ENCODE data around the gene XRN1. TPM values are rescaled to one million over a fixed set of nuclear protein-coding genes. Genes with fewer than 3 reads are reported as not detected.
"Not testable (repeated sequence)": the region's sequence is repeated elsewhere in the genome, so short reads cannot be mapped to it uniquely, and the experiment has no call there.

The XRN1 gene
- total and polyA plus RNA-seq, 11 donors: 3.8 to 35.5 (median 17.3) TPM

DNA sequence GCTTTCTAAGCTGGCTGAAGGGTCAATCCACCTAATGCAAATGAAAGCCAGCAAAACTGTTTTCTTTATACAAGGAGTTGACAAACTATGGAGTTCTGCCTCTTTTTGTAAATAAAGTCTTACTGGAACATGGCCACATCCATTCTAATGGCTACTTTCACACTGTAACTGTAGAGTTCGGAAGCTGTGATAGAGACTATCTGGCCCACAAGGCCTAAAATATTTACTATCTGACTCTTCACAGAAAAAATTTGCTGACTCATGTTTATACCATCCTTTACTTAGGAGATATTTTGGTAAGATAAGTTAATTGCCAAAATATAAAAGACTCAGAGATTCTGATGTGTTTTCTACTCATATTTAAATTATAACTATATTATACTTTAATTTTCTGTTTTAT, 128.7 kb downstream of the XRN1 start:
- intact Hi-C loops (cut with DNase I): no loop called here
- no peak for TF ChIP-seq POLR2A (IDR thresholded peaks at IDR 0.05)
- Histone ChIP-seq H3K36me3 (peaks cover 0 to 56% (median 40%) of the 10 kb centered on the region in 9 donors), H3K27ac (no peak overlapping the region), H3K4me1 (peaks cover 0 to 6% (median 0%) of the 10 kb centered on the region in 12 donors), H3K27me3 (no peaks in the 10 kb centered on the region), H3K9me3 (peaks cover 0 to 4% (median 0%) of the 10 kb centered on the region in 12 donors), H3K4me3 (no peak overlapping the region)
- no peak for ATAC-seq
- WGBS, 4 donors: 93 to 96% (median 94%) methylated on average over 1 of the region's 1 CpG
- DNase-seq: no peak

DNA sequence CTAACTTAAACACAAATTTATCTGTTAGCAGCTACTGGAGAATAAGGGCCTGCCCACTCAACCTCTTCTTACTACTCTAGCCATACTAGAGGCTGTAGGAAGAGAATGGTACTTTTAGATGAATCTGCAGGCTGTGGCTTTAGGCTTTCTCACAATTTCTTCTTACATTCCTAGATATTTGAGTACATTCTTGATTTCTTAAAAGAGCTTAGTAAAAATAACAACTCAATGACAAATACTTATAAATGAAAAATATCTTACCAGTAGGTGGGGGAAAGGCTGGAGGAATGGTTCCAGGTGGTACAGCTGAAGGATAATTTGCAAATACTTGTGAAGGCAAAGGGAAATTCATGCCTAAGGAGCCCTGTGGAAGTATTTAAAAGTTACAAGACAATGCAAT, 129.5 kb downstream of the XRN1 start:
- intact Hi-C loops (cut with DNase I): no loop called here
- Histone ChIP-seq H3K27me3 (no peaks in the 10 kb centered on the region), H3K4me3 (no peak overlapping the region), H3K36me3 (peaks cover 0 to 64% (median 45%) of the 10 kb centered on the region in 9 donors), H3K27ac (no peak overlapping the region), H3K9me3 (peaks cover 0 to 4% (median 0%) of the 10 kb centered on the region in 12 donors), H3K4me1 (peaks cover 0 to 6% (median 0%) of the 10 kb centered on the region in 12 donors)
- ATAC-seq (no peak), DNase-seq (no peak)
- TF ChIP-seq, protein P1, sequence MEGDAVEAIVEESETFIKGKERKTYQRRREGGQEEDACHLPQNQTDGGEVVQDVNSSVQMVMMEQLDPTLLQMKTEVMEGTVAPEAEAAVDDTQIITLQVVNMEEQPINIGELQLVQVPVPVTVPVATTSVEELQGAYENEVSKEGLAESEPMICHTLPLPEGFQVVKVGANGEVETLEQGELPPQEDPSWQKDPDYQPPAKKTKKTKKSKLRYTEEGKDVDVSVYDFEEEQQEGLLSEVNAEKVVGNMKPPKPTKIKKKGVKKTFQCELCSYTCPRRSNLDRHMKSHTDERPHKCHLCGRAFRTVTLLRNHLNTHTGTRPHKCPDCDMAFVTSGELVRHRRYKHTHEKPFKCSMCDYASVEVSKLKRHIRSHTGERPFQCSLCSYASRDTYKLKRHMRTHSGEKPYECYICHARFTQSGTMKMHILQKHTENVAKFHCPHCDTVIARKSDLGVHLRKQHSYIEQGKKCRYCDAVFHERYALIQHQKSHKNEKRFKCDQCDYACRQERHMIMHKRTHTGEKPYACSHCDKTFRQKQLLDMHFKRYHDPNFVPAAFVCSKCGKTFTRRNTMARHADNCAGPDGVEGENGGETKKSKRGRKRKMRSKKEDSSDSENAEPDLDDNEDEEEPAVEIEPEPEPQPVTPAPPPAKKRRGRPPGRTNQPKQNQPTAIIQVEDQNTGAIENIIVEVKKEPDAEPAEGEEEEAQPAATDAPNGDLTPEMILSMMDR (IDR thresholded peaks at IDR 0.05): no peak
- no peak for TF ChIP-seq POLR2A (IDR thresholded peaks at IDR 0.05)

DNA sequence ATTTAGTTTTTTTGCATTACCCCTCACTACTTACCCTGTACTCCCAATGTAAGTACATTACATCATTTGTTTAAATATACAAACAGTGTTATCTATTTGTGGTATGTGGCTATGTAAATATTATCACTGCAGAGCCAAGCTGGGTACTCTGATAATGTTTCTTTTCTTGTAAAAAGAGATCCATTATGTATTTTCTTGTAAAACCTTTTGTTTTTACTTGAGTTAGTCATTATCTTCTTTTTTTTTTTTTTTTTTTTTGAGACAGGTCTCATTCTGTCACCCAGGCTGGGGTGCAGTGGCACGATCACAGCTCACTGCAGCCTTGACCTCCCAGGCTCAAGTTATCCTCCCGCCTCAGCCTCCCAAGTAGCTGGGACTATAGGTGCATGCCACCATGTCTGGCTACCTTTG, 131.9 kb downstream of the XRN1 start:
- DNase-seq; intact Hi-C loops (cut with DNase I); ATAC-seq: not testable (repeated sequence)

DNA sequence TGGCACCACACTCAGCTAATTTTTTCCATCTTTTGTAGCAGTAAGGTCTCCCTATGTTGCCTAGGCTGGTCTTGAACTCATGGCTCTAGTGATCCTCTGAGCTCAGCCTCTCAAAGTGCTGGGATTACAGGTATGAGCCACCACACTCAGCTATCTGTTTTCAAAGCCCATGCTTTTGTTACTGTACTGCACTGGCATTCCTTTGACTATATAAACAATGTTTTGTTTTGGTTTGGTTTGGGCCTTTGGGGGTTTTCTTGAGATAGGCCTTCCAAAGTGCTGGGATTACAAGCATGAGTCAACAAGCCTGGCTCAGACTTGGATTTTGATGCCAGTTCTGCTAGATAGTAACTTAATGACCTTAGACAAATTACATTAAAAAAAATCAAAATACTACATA, 132.8 kb downstream of the XRN1 start:
- TF ChIP-seq POLR2A (IDR thresholded peaks at IDR 0.05): no peak
- TF ChIP-seq, protein P1 (IDR thresholded peaks at IDR 0.05): no peak
- Histone ChIP-seq H3K27me3 (no peaks in the 10 kb centered on the region), H3K27ac (no peak overlapping the region), H3K4me3 (no peak overlapping the region), H3K4me1 (no peaks in the 10 kb centered on the region), H3K36me3 (peaks cover 0 to 90% (median 71%) of the 10 kb centered on the region in 9 donors), H3K9me3 (peaks cover 0 to 2% (median 0%) of the 10 kb centered on the region in 12 donors)
- DNase-seq: no peak
- ATAC-seq: no peak
- intact Hi-C loops (cut with DNase I): no loop called here

More for the DNA sequence above, 131.9 kb downstream of the XRN1 start:
- H3K27ac ChIP-seq, H3K4me3 ChIP-seq, H3K4me1 ChIP-seq, H3K9me3 ChIP-seq, H3K27me3 ChIP-seq: not testable (repeated sequence)
- 96 to 100% (median 99%) methylated on average over 2 of the region's 2 CpGs for whole genome bisulfite sequencing, 4 donors
- H3K36me3 ChIP-seq: peaks cover 0 to 81% (median 62%) of the 10 kb centered on the region in 9 donors

DNA sequence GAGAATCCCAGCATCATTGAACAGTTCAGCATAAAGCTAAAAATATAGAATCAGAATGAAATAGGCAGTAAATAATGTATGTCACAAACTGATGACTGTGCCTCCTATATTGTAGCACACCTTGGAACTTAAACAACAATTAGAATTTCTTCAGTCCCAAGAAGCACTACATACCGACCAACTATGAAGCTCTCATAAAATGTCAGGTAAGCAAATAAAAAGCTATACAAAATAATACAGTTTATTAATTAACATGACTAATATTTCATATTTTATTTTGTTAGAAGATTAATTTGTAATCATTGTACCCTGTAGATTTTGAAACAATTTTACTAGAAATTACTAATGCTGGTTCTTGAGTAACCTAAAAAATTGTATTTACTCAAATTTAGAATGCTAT, 137.4 kb downstream of the XRN1 start:
- WGBS, 4 donors: 95 to 98% (median 97%) methylated on average over 1 of the region's 1 CpG
- intact Hi-C loops (cut with DNase I): no loop called here
- Histone ChIP-seq H3K27ac (no peak overlapping the region), H3K4me3 (no peak overlapping the region), H3K9me3 (no peaks in the 10 kb centered on the region), H3K4me1 (no peaks in the 10 kb centered on the region), H3K36me3 (peaks cover 0 to 85% (median 45%) of the 10 kb centered on the region in 9 donors), H3K27me3 (no peaks in the 10 kb centered on the region)
- TF ChIP-seq, protein P1 (IDR thresholded peaks at IDR 0.05): no peak
- TF ChIP-seq POLR2A (IDR thresholded peaks at IDR 0.05): no peak
- no peak for DNase-seq
- ATAC-seq: no peak

DNA sequence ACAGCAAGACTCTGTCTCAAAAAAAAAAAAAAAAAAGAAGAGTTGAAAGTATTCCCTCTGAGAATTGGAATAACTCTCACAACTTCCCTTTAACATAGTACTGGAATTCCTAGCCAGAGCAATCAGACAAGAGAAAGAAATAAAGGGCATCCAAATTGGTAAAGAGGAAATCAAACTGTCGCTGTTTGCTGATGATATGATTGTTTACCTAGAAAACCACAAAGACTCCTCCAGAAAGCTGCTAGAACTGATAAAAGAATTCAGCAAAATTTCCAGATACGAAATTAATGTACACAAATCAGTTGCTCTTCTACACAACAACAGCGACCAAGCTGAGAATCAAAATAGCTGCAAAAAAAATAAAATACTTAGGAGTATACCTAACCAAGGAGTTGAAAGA, 145.0 kb downstream of the XRN1 start:
- H3K27me3 ChIP-seq; intact Hi-C loops (cut with DNase I); H3K4me1 ChIP-seq; DNase-seq; ATAC-seq; H3K27ac ChIP-seq; H3K4me3 ChIP-seq: not testable (repeated sequence)
- H3K36me3 ChIP-seq: peaks cover 0 to 15% (median 0%) of the 10 kb centered on the region in 9 donors
- H3K9me3 ChIP-seq: peaks cover 0 to 34% (median 4%) of the 10 kb centered on the region in 12 donors
- 93 to 96% (median 96%) methylated on average over 3 of the region's 3 CpGs for WGBS, 4 donors

Measured in heart left ventricle (tissue), 16 donors.